Breast epithelium (tissue), 4 donors: ENCODE results near the gene CKS1B. TPM values are rescaled to one million over a fixed set of nuclear protein-coding genes. Genes with fewer than 3 reads are reported as not detected.
"Not testable (repeated sequence)": the region's sequence is repeated elsewhere in the genome, so short reads cannot be mapped to it uniquely, and the experiment has no call there.

Source experiments
- DNase-seq, 2 donors: peaks; one replicate each; pipeline ENCODE4 v3.0.0-alpha.2; 2019; ENCODE audit warnings: low spot score in 2 of 2
- H3K27ac ChIP-seq, 2 donors: fragments of 200-600 bp; sonication (generic) in 1 of 2; one replicate each; pipeline ENCODE4 v1.5.1; 2016 to 2019; ENCODE audit warnings: mild to moderate bottlenecking in 1 of 2
- H3K27me3 ChIP-seq, 2 donors: fragments of 200-600 bp; sonication (generic) in 1 of 2; one replicate each; pipeline versions ENCODE4 v1.5.1 to v1.6.0; 2017 to 2019; ENCODE audit warnings: control low read depth in 1 of 2, mild to moderate bottlenecking in 1 of 2
- H3K36me3 ChIP-seq: fragments of 200-600 bp; one replicate; pipeline ENCODE4 v1.5.1; 2019
- H3K4me1 ChIP-seq, 2 donors: fragments of 200-600 bp; sonication (generic); one replicate each; pipeline ENCODE4 v1.5.1; 2016 to 2019; ENCODE audit warnings: control low read depth in 1 of 2
- H3K4me3 ChIP-seq, 3 donors: fragments of 200-600 bp; sonication (generic); 1 replicate in 2 of 3; 2 replicates in 1 of 3; pipeline ENCODE4 v1.5.1; 2016 to 2019; ENCODE audit warnings: mild to moderate bottlenecking in 3 of 3, moderate library complexity in 2 of 3
- H3K9me3 ChIP-seq, 2 donors: fragments of 200-600 bp; sonication (generic) in 1 of 2; one replicate each; pipeline ENCODE4 v1.5.1; 2016 to 2019; ENCODE audit warnings: control low read depth in 1 of 2
- CTCF ChIP-seq, 3 donors: fragments of 450-650 bp; IDR thresholded peaks; one replicate each; pipeline ENCODE4 v1.5.1; 2016 to 2017; ENCODE audit warnings: antibody characterized with exemption in 3 of 3, mild to moderate bottlenecking in 3 of 3, moderate library complexity in 3 of 3
- POLR2A ChIP-seq: fragments of 450-650 bp; IDR thresholded peaks from one replicate; pipeline ENCODE4 v1.6.1; 2016; ENCODE audit warnings: antibody characterized with exemption, mild to moderate bottlenecking, moderate library complexity
- POLR2AphosphoS5 ChIP-seq, 3 donors: sonication (generic); formaldehyde crosslinking; IDR thresholded peaks; one replicate each; pipeline ENCODE4 v1.6.1; 2017; ENCODE audit warnings: antibody characterized with exemption in 3 of 3
- intact Hi-C: fragments of 100-400 bp; cut with DNase I; formaldehyde crosslinking; loops from one replicate; pipeline ENCODE4 v1.15.1; 2023; ENCODE audit warnings: low total_unique reads
- total RNA-seq, 3 donors: library from RNA; depleted of rRNA; stranded (reverse); fragments of >200 nt; gene quantifications; one replicate each; pipeline ENCODE4 v1.1.0, GENCODE V29; 2016

CKS1B gene
- total RNA-seq, 3 donors from 2014 or later = 44.6 to 104 (median 47.3) TPM

GRCh38 chr1:154993572-154994268 lies 19.2 kb downstream of the CKS1B start, which contains the start of gene LENEP:
Gene LENEP (plus strand): TSS chr1:154993586. CDS start chr1:154993608, 22 bp downstream.
- Histone ChIP-seq H3K27me3 (no peaks in the 10 kb centered on the region), H3K4me1 (peaks cover 0 to under 1% of the 10 kb centered on the region in 2 donors), H3K9me3 (no peaks in the 10 kb centered on the region), H3K36me3 (no peaks in the 10 kb centered on the region), H3K4me3 (no peak within 1 kb of the TSS), H3K27ac (no peak within 1 kb of the TSS)
- TF ChIP-seq CTCF (IDR thresholded peaks at IDR 0.05) (no peak), POLR2AphosphoS5 (IDR thresholded peaks at IDR 0.05) (no peak), POLR2A (no peak)
- no peak for DNase-seq
- intact Hi-C loops = no loop called here

DNA sequence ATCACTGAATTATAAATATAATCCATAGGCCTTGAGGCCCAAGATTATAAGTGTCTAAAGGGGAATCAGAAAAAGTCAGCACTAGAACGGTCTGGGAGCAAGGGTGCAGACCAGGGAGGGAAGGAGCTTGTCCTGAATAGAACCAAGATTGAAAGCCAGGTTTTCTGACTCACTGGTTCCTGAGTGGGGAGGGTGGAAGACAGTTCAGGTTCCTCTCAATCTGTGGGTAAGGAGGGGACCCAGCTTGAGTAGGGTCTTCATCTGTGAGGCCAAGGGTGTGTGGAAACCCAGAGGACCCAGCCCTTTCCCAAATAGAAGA lies 19.7 kb downstream of the CKS1B start:
- H3K36me3 ChIP-seq = no peaks in the 10 kb centered on the region
- no peaks in the 10 kb centered on the region for H3K27me3 ChIP-seq
- DNase-seq = no peak
- peaks cover 0 to 6% of the 10 kb centered on the region in 2 donors for H3K4me1 ChIP-seq
- H3K4me3 ChIP-seq = no peak overlapping the region
- TF ChIP-seq POLR2AphosphoS5 (IDR thresholded peaks at IDR 0.05) = no peak
- no peak for TF ChIP-seq POLR2A
- TF ChIP-seq CTCF (IDR thresholded peaks at IDR 0.05) = no peak
- H3K9me3 ChIP-seq = no peaks in the 10 kb centered on the region
- H3K27ac ChIP-seq = no peak overlapping the region
- intact Hi-C loops = no loop called here

DNA sequence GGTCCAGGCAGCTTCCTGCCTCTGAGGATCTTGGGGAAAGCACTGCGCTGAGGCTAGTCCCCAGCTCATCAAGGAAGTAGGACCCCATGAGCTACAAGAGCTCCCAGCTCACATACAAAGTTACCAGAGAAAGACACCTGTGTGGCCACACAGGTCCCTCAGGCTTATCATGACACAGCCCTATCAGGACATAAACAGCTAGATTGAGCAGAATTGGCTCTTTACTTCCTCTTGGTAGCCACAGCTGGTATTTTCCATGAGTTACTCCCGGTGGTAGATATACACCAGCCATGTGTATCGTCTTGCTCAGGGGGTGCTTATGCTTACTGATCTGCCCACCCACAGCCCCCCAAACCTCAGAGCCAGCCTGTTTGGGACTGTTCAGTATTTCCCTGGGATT lies 20.1 kb downstream of the CKS1B start:
- H3K27ac ChIP-seq = no peak overlapping the region
- TF ChIP-seq CTCF (IDR thresholded peaks at IDR 0.05) = no peak
- intact Hi-C loops = no loop called here
- DNase-seq = no peak
- H3K27me3 ChIP-seq = no peaks in the 10 kb centered on the region
- H3K4me1 ChIP-seq = peaks cover 3 to 9% of the 10 kb centered on the region in 2 donors
- H3K4me3 ChIP-seq = no peak overlapping the region
- H3K36me3 ChIP-seq = no peaks in the 10 kb centered on the region
- no peaks in the 10 kb centered on the region for H3K9me3 ChIP-seq

GRCh38 chr1:154995301-154995983 lies 21.0 kb downstream of the CKS1B start:
- DNase-seq, H3K27ac ChIP-seq, H3K9me3 ChIP-seq, H3K4me3 ChIP-seq, H3K36me3 ChIP-seq, intact Hi-C loops, H3K27me3 ChIP-seq: not testable (repeated sequence)
- H3K4me1 ChIP-seq = peaks cover 9 to 10% of the 10 kb centered on the region in 2 donors

DNA sequence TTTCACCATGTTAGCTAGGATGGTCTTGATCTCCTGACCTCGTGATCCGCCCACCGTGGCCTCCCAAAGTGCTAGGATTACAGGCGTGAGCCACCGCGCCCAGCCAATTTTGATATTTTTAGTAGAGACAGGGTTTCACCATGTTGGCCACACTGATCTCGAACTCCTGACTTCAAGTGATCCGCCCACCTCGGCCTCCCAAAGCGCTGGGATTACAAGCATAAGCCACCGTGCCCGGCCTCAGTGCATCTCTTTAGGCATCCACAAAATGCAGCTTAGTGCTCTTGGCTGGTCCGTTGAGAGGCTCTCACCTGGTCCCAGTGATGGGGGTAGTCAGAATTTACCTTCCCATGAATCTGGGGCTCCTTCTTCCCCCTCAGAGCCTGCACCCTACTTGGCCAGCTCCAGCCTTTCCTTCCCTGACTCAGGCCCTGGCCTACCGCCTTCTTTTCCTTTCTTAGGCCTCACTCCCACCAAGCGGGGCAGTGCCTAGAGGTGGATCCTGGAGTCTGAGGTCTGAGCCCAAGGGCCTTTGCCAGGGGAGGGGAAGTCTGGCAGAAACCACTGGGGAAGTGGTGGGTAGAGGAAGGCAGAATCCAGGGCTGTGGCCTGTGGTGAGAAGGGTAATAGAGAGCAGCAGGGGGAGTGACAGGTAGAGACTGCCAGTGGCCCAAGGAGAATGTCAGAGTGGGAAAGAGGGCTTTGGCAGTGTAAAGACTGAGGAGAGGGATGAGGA lies 22.7 kb downstream of the CKS1B start:
- Histone ChIP-seq H3K9me3 (no peaks in the 10 kb centered on the region), H3K27me3 (no peaks in the 10 kb centered on the region), H3K27ac (no peak overlapping the region), H3K4me3 (no peak overlapping the region), H3K36me3 (no peaks in the 10 kb centered on the region), H3K4me1 (peaks cover 9 to 10% of the 10 kb centered on the region in 2 donors)
- TF ChIP-seq CTCF (IDR thresholded peaks at IDR 0.05) (no peak), POLR2A (no peak), POLR2AphosphoS5 (IDR thresholded peaks at IDR 0.05) (no peak)
- DNase-seq = no peak
- intact Hi-C loops = no loop called here
